IMR-90 (cell line): ENCODE data around the gene CCNI. TPM values are rescaled to one million over a fixed set of nuclear protein-coding genes. Genes with fewer than 3 reads are reported as not detected.

Experiments used
- polyA plus RNA-seq, 3 experiments: library from polyadenylated mRNA; depleted of rRNA; stranded (reverse); fragments of >200 nt; gene quantifications; 2 replicates each; pipeline ENCODE4 v1.2.3, GENCODE V29; 2012; ENCODE audit warnings: low replicate concordance in 1 of 3
- total RNA-seq: library from RNA; depleted of rRNA; stranded (reverse); fragments of >200 nt; gene quantifications from 2 replicates; pipeline ENCODE4 v1.2.3, GENCODE V29; 2012; rRNA removed

Gene CCNI
- total and polyA plus RNA-seq, 2 of the 4 experiments (the other 2 are of a cell fraction), result 70.1 to 100 TPM

Other genes starting within 250 kb of the CCNI start
- under 0.01 TPM in 1 of 2 replicates, not detected in the other for gene SOWAHB, start 177.8 kb downstream of the CCNI start, total RNA-seq
- gene SOWAHB, start 177.8 kb downstream of the CCNI start, polyA plus RNA-seq (2012; rRNA removed), result not detected in 2 replicates
- gene SEPTIN11, start 126.2 kb downstream of the CCNI start, total RNA-seq, result 573 and 632 TPM in 2 replicates
- gene SEPTIN11, start 126.2 kb downstream of the CCNI start, polyA plus RNA-seq (2012; rRNA removed), result 258 and 267 TPM in 2 replicates
- 11.3 and 23.9 TPM in 2 replicates for gene CCNG2, start 81.2 kb upstream of the CCNI start, total RNA-seq
- 10.9 and 14.9 TPM in 2 replicates for gene CCNG2, start 81.2 kb upstream of the CCNI start, polyA plus RNA-seq (2012; rRNA removed)